ENCODE measurements around the gene DOCK4.

The DOCK4 gene

DNA sequence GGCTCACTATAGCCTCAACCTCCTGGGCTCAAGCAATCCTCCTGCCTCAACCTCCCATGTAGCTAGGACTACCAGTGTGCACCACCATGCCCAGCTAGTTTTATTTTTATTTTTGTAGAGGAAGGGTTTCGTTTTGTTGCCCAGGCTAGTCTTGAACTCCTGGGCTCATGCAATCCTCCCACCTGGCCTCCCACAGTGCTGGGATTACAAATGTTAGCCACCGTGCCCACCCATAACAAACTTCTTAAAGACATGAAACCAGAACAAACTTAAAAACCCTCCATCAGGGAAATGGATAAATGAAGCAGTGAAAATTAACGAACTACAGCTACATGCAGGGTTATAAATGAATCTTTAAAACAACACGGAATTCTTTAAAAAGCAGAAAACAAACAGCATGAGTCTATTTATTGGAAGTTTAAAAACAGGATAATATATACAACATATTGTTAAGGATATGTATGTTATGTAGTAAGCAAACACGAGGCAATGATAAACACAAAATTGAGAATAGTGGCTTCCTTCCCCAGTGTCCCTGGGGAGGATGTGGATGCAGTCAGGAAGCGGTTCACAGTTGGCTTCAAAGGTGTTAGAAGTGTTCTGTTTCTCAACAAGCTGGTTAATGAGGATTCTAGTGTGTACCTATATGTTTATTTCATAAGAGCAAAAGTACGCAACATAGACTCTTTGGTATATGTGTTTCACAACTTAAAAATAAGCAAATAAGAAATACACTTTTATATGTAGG lies 515.7 kb downstream of the DOCK4 start:
- H3K9me3 ChIP-seq (ENCODE audit: control insufficient read depth, insufficient read depth, low read length) = no peaks in the 10 kb centered on the region
- H3K9ac ChIP-seq (ENCODE audit: low read depth, low read length) = no peak overlapping the region
- H3K36me3 ChIP-seq (ENCODE audit: insufficient read depth, low read length) = no peaks in the 10 kb centered on the region
- no peaks in the 10 kb centered on the region for H3K4me1 ChIP-seq (ENCODE audit: insufficient read depth, low read length)

DNA sequence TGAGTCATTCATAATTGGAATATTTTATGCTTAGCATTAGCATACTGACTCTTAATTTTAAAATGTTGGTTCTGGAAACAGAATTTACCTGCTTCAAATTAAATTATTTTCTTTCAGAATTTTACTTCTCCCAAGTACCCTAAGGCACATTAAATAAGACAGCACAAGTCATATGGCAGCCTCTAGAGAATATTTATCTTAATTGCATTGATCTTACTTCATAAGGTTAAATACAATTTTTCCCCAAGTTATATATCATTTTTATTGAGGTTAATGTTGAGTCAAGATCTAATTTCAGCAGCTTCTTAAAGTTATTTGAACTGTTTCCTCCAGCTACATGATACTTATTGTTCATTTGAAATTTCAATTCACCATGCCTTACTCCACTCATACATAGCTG lies 520.9 kb downstream of the DOCK4 start:
- Histone ChIP-seq H3K4me1 (ENCODE audit: insufficient read depth, low read length) (no peaks in the 10 kb centered on the region), H3K9ac (ENCODE audit: low read depth, low read length) (no peak overlapping the region), H3K36me3 (ENCODE audit: insufficient read depth, low read length) (no peaks in the 10 kb centered on the region), H3K9me3 (ENCODE audit: control insufficient read depth, insufficient read depth, low read length) (no peaks in the 10 kb centered on the region)

- Histone ChIP-seq H3K4me1 (ENCODE audit: insufficient read depth, low read length) (no peaks in the 10 kb centered on the region), H3K9ac (ENCODE audit: low read depth, low read length) (no peak overlapping the region), H3K9me3 (ENCODE audit: control insufficient read depth, insufficient read depth, low read length) (no peaks in the 10 kb centered on the region), H3K36me3 (ENCODE audit: insufficient read depth, low read length) (no peaks in the 10 kb centered on the region)
Measured at GRCh38 chr7:111682588-111683340, 523.4 kb downstream of the DOCK4 start.

DNA sequence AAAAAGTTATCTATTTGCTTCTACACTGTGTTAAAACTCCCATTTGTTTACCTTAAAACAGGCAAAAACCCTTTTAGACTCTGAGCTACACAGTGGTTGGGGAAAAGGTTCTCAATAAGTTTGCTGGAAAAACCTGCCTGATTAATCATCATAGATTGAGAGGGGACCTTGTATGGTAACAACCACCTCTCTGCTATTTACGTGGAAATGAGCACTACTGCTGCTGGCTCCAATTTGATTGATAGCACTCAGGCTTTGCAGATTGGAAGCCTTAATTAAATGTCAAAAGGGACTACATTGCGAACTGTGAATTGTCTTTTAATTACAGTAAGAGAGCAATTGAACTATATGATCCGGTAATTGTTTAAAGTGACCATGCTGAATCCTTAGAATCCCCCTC lies 525.0 kb downstream of the DOCK4 start:
- no peaks in the 10 kb centered on the region for H3K4me1 ChIP-seq (ENCODE audit: insufficient read depth, low read length)
- H3K36me3 ChIP-seq (ENCODE audit: insufficient read depth, low read length) = no peaks in the 10 kb centered on the region
- H3K9ac ChIP-seq (ENCODE audit: low read depth, low read length) = no peak overlapping the region
- no peaks in the 10 kb centered on the region for H3K9me3 ChIP-seq (ENCODE audit: control insufficient read depth, insufficient read depth, low read length)

- Histone ChIP-seq H3K9me3 (ENCODE audit: control insufficient read depth, insufficient read depth, low read length) (no peaks in the 10 kb centered on the region), H3K36me3 (ENCODE audit: insufficient read depth, low read length) (no peaks in the 10 kb centered on the region), H3K9ac (ENCODE audit: low read depth, low read length) (no peak overlapping the region), H3K4me1 (ENCODE audit: insufficient read depth, low read length) (no peaks in the 10 kb centered on the region)
Measured at GRCh38 chr7:111678986-111679385, 527.2 kb downstream of the DOCK4 start.

- Histone ChIP-seq H3K9me3 (ENCODE audit: control insufficient read depth, insufficient read depth, low read length) (no peaks in the 10 kb centered on the region), H3K36me3 (ENCODE audit: insufficient read depth, low read length) (no peaks in the 10 kb centered on the region), H3K9ac (ENCODE audit: low read depth, low read length) (no peak overlapping the region), H3K4me1 (ENCODE audit: insufficient read depth, low read length) (no peaks in the 10 kb centered on the region)
Measured at GRCh38 chr7:111678281-111678680, 527.9 kb downstream of the DOCK4 start.

- H3K36me3 ChIP-seq (ENCODE audit: insufficient read depth, low read length) = no peaks in the 10 kb centered on the region
- no peaks in the 10 kb centered on the region for H3K4me1 ChIP-seq (ENCODE audit: insufficient read depth, low read length)
- no peak overlapping the region for H3K9ac ChIP-seq (ENCODE audit: low read depth, low read length)
- H3K9me3 ChIP-seq (ENCODE audit: control insufficient read depth, insufficient read depth, low read length) = no peaks in the 10 kb centered on the region
Measured at GRCh38 chr7:111677848-111678247, 528.4 kb downstream of the DOCK4 start.

GRCh38 chr7:111676811-111677210 lies 529.4 kb downstream of the DOCK4 start:
- no peaks in the 10 kb centered on the region for H3K9me3 ChIP-seq (ENCODE audit: control insufficient read depth, insufficient read depth, low read length)
- no peaks in the 10 kb centered on the region for H3K4me1 ChIP-seq (ENCODE audit: insufficient read depth, low read length)
- no peak overlapping the region for H3K9ac ChIP-seq (ENCODE audit: low read depth, low read length)
- H3K36me3 ChIP-seq (ENCODE audit: insufficient read depth, low read length) = no peaks in the 10 kb centered on the region

Data from ES-I3 (cell line).